ENCODE data around the gene DCTPP1. TPM values are rescaled to one million over a fixed set of nuclear protein-coding genes. Genes with fewer than 3 reads are reported as not detected.

The DCTPP1 gene
- total and polyA plus RNA-seq, 2 experiments from 2014 or later, result 43.0 to 85.2 TPM

- peak overlapping the region; percentile 70 for H3K27ac ChIP-seq
- no peak overlapping the region for H3K4me3 ChIP-seq
- no peak for DNase-seq (ENCODE audit: low read depth in 1 of 2, low spot score in 1 of 2)
- H3K4me1 ChIP-seq (ENCODE audit: low read depth), result peaks cover 9% of the 10 kb centered on the region
- H3K27me3 ChIP-seq, result no peaks in the 10 kb centered on the region
- no peak for TF ChIP-seq CTCF (IDR thresholded peaks at IDR 0.05; ENCODE audit: low read depth, low read length)
- H3K9me3 ChIP-seq (ENCODE audit: low read depth), result no peaks in the 10 kb centered on the region
- no peaks in the 10 kb centered on the region for H3K36me3 ChIP-seq
Measured at GRCh38 chr16:30381291-30382041, 48.4 kb downstream of the DCTPP1 start.

- Histone ChIP-seq H3K4me1 (ENCODE audit: low read depth) (peaks cover 9% of the 10 kb centered on the region), H3K9me3 (ENCODE audit: low read depth) (no peaks in the 10 kb centered on the region), H3K4me3 (no peak overlapping the region), H3K36me3 (no peaks in the 10 kb centered on the region), H3K27ac (no peak overlapping the region), H3K27me3 (no peaks in the 10 kb centered on the region)
- DNase-seq (ENCODE audit: low read depth in 1 of 2, low spot score in 1 of 2), result no peak
- no peak for TF ChIP-seq CTCF (IDR thresholded peaks at IDR 0.05; ENCODE audit: low read depth, low read length)
Measured at GRCh38 chr16:30380803-30381208, 49.0 kb downstream of the DCTPP1 start.

- Histone ChIP-seq H3K27ac (no peak overlapping the region), H3K4me1 (ENCODE audit: low read depth) (peaks cover 9% of the 10 kb centered on the region), H3K27me3 (no peaks in the 10 kb centered on the region), H3K4me3 (no peak overlapping the region), H3K36me3 (no peaks in the 10 kb centered on the region), H3K9me3 (ENCODE audit: low read depth) (no peaks in the 10 kb centered on the region)
- DNase-seq (ENCODE audit: low read depth in 1 of 2, low spot score in 1 of 2), result no peak
- TF ChIP-seq CTCF (IDR thresholded peaks at IDR 0.05; ENCODE audit: low read depth, low read length), result no peak
Measured at GRCh38 chr16:30380072-30380802, 49.6 kb downstream of the DCTPP1 start.

- no peaks in the 10 kb centered on the region for H3K36me3 ChIP-seq
- H3K4me3 ChIP-seq, result peak overlapping the region; percentile 60
- TF ChIP-seq CTCF (IDR thresholded peaks at IDR 0.05; ENCODE audit: low read depth, low read length), result no peak
- no peaks in the 10 kb centered on the region for H3K27me3 ChIP-seq
- H3K4me1 ChIP-seq (ENCODE audit: low read depth), result peaks cover 9% of the 10 kb centered on the region
- DNase-seq (ENCODE audit: low read depth in 1 of 2, low spot score in 1 of 2), result no peak
- no peaks in the 10 kb centered on the region for H3K9me3 ChIP-seq (ENCODE audit: low read depth)
- H3K27ac ChIP-seq, result peak overlapping the region; percentile 98
Measured at GRCh38 chr16:30379158-30379783, 50.6 kb downstream of the DCTPP1 start.

- no peaks in the 10 kb centered on the region for H3K27me3 ChIP-seq
- no peaks in the 10 kb centered on the region for H3K9me3 ChIP-seq (ENCODE audit: low read depth)
- DNase-seq (ENCODE audit: low read depth in 1 of 2, low spot score in 1 of 2), result peak; percentile 99
- H3K4me3 ChIP-seq, result peak overlapping the region; percentile 60
- peaks cover 9% of the 10 kb centered on the region for H3K4me1 ChIP-seq (ENCODE audit: low read depth)
- peak overlapping the region; percentile 98 for H3K27ac ChIP-seq
- no peaks in the 10 kb centered on the region for H3K36me3 ChIP-seq
- TF ChIP-seq CTCF (IDR thresholded peaks at IDR 0.05; ENCODE audit: low read depth, low read length), result peak; percentile 25
Measured at GRCh38 chr16:30378236-30379157, 51.3 kb downstream of the DCTPP1 start.

All from cardiac muscle cell (in vitro differentiated cells and primary cell).